ENCODE results near the gene STRIP1.

STRIP1 gene

DNA sequence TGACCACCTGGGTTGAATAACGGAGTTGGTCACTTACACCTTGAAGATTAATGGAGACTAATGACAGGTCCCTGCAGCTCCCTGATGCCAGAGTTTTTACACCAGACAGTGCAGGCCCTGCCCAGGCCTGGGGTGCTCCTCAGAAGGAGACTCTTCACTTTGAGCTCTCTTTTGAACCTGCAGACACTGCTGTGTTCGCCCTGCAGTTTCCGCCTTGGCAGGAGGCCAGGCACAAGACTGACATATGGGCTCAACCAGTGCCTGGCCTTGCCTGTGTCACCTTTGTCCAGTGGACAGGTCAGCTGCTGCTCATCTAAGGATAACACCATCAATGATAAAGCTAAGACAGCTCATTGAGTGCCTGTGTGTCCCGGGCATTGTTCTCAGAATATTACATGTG is 5.2 kb downstream of the STRIP1 start:
- peaks cover 2% of the 10 kb centered on the region for H3K4me1 ChIP-seq
- H3K9ac ChIP-seq: no peak overlapping the region
- no peak overlapping the region for H3K27ac ChIP-seq
- H3K79me2 ChIP-seq: peaks cover 2% of the 10 kb centered on the region
- H2AFZ ChIP-seq: no peak overlapping the region
- H3K4me3 ChIP-seq (ENCODE audit: low read depth, low read length): no peak overlapping the region
- TF ChIP-seq CTCF (IDR thresholded peaks at IDR 0.05): no peak
- no peaks in the 10 kb centered on the region for H3K36me3 ChIP-seq (ENCODE audit: control insufficient read depth, insufficient read depth, low read length)
- H3K4me2 ChIP-seq (ENCODE audit: low read length): no peak overlapping the region
- no peaks in the 10 kb centered on the region for H3K27me3 ChIP-seq (ENCODE audit: control insufficient read depth, insufficient read depth, low read length)
- H3K9me3 ChIP-seq (ENCODE audit: control insufficient read depth, low read length): no peaks in the 10 kb centered on the region

- peaks cover 2% of the 10 kb centered on the region for H3K4me1 ChIP-seq
- no peaks in the 10 kb centered on the region for H3K36me3 ChIP-seq (ENCODE audit: control insufficient read depth, insufficient read depth, low read length)
- no peak overlapping the region for H3K4me2 ChIP-seq (ENCODE audit: low read length)
- TF ChIP-seq CTCF (IDR thresholded peaks at IDR 0.05): no peak
- H3K27me3 ChIP-seq (ENCODE audit: control insufficient read depth, insufficient read depth, low read length): no peaks in the 10 kb centered on the region
- no peak overlapping the region for H3K4me3 ChIP-seq (ENCODE audit: low read depth, low read length)
- no peaks in the 10 kb centered on the region for H3K9me3 ChIP-seq (ENCODE audit: control insufficient read depth, low read length)
- peaks cover 2% of the 10 kb centered on the region for H3K79me2 ChIP-seq
- H2AFZ ChIP-seq: no peak overlapping the region
- H3K27ac ChIP-seq: no peak overlapping the region
- H3K9ac ChIP-seq: no peak overlapping the region
Observed at GRCh38 chr1:110040548-110040947, 6.1 kb downstream of the STRIP1 start.

DNA sequence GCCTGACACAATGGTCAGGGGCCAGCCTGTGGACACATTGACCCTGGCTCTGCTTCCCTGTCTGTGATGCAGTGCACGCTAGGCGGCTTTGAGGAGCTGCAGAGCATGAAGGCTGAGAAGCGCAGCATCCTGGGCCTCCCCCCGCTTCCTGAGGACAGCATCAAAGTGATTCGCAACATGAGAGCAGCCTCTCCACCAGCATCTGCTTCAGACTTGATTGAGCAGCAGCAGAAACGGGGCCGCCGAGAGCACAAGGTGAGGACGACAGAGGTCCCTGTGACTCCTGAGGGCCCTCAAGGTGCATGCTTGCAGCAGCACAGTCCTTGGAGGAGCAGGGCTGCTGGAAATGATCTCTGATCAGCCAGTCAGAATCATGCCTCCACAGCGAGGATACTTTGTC is 8.6 kb downstream of the STRIP1 start:
- H3K36me3 ChIP-seq (ENCODE audit: control insufficient read depth, insufficient read depth, low read length): no peaks in the 10 kb centered on the region
- H3K9ac ChIP-seq: no peak overlapping the region
- TF ChIP-seq CTCF (IDR thresholded peaks at IDR 0.05): no peak
- no peak overlapping the region for H3K4me3 ChIP-seq (ENCODE audit: low read depth, low read length)
- H3K9me3 ChIP-seq (ENCODE audit: control insufficient read depth, low read length): no peaks in the 10 kb centered on the region
- H3K4me2 ChIP-seq (ENCODE audit: low read length): no peak overlapping the region
- peaks cover 2% of the 10 kb centered on the region for H3K4me1 ChIP-seq
- no peaks in the 10 kb centered on the region for H3K27me3 ChIP-seq (ENCODE audit: control insufficient read depth, insufficient read depth, low read length)
- H2AFZ ChIP-seq: no peak overlapping the region
- H3K79me2 ChIP-seq: no peaks in the 10 kb centered on the region
- no peak overlapping the region for H3K27ac ChIP-seq

DNA sequence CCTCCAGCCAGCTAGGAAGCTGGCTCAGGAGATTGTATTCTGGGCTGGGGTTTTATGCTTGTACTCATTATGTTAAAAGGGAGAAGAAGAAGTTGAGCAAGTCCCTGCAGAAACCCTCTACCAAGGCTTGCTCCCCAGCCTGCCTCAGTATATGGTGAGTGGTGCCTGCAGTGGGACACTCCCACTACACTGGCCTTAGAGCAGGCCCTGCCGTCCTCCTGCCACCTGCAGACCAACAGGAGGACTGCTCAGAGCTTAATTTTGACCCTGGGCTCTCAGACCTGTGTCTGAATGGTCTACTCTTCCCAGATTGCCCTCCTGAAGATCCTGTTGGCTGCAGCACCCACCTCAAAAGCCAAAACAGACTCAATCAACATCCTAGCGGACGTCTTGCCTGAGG is 13.0 kb downstream of the STRIP1 start:
- H2AFZ ChIP-seq: no peak overlapping the region
- no peaks in the 10 kb centered on the region for H3K36me3 ChIP-seq (ENCODE audit: control insufficient read depth, insufficient read depth, low read length)
- TF ChIP-seq CTCF (IDR thresholded peaks at IDR 0.05): no peak
- no peak overlapping the region for H3K27ac ChIP-seq
- H3K4me1 ChIP-seq: peaks cover 2% of the 10 kb centered on the region
- H3K79me2 ChIP-seq: no peaks in the 10 kb centered on the region
- H3K4me3 ChIP-seq (ENCODE audit: low read depth, low read length): no peak overlapping the region
- H3K9me3 ChIP-seq (ENCODE audit: control insufficient read depth, low read length): no peaks in the 10 kb centered on the region
- no peak overlapping the region for H3K9ac ChIP-seq
- no peak overlapping the region for H3K4me2 ChIP-seq (ENCODE audit: low read length)
- H3K27me3 ChIP-seq (ENCODE audit: control insufficient read depth, insufficient read depth, low read length): no peaks in the 10 kb centered on the region

DNA sequence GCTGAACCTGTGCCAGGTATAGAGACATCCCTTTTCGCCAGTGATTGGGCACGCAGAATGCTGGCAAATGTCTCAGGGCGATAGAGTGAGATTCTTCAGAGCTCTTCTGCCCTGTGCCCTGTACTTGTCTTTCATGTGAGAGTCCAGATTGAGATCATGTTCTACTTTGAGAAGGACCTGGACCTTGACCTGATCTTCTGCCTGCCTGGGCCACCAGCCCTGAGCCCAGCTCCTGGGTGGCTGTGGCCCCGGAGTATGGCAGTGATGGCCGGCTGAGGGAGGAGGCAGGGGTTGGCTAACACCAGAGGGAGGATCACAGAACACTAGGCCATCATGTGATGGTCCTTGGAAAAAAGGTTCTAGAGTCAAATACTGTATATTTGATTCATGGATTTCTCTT is 13.8 kb downstream of the STRIP1 start:
- no peaks in the 10 kb centered on the region for H3K27me3 ChIP-seq (ENCODE audit: control insufficient read depth, insufficient read depth, low read length)
- no peaks in the 10 kb centered on the region for H3K79me2 ChIP-seq
- no peak overlapping the region for H3K9ac ChIP-seq
- H3K4me2 ChIP-seq (ENCODE audit: low read length): no peak overlapping the region
- H3K4me3 ChIP-seq (ENCODE audit: low read depth, low read length): no peak overlapping the region
- H2AFZ ChIP-seq: no peak overlapping the region
- TF ChIP-seq CTCF (IDR thresholded peaks at IDR 0.05): no peak
- no peaks in the 10 kb centered on the region for H3K36me3 ChIP-seq (ENCODE audit: control insufficient read depth, insufficient read depth, low read length)
- no peak overlapping the region for H3K27ac ChIP-seq
- peaks cover 2% of the 10 kb centered on the region for H3K4me1 ChIP-seq
- H3K9me3 ChIP-seq (ENCODE audit: control insufficient read depth, low read length): no peaks in the 10 kb centered on the region
